ENCODE data around the gene CHD2.

The CHD2 gene

GRCh38 chr15:92885224-92886041 is 14.7 kb upstream of the CHD2 start:
- peak overlapping the region; percentile 47 for H3K4me3 ChIP-seq (ENCODE audit: control insufficient read depth, low read depth, low read length)
- TF ChIP-seq, protein P1, sequence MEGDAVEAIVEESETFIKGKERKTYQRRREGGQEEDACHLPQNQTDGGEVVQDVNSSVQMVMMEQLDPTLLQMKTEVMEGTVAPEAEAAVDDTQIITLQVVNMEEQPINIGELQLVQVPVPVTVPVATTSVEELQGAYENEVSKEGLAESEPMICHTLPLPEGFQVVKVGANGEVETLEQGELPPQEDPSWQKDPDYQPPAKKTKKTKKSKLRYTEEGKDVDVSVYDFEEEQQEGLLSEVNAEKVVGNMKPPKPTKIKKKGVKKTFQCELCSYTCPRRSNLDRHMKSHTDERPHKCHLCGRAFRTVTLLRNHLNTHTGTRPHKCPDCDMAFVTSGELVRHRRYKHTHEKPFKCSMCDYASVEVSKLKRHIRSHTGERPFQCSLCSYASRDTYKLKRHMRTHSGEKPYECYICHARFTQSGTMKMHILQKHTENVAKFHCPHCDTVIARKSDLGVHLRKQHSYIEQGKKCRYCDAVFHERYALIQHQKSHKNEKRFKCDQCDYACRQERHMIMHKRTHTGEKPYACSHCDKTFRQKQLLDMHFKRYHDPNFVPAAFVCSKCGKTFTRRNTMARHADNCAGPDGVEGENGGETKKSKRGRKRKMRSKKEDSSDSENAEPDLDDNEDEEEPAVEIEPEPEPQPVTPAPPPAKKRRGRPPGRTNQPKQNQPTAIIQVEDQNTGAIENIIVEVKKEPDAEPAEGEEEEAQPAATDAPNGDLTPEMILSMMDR (IDR thresholded peaks at IDR 0.05; ENCODE audit: control insufficient read depth, insufficient read depth, low read depth, low read length, missing control alignments): no peak
- no peak for DNase-seq (ENCODE audit: low read depth)

DNA sequence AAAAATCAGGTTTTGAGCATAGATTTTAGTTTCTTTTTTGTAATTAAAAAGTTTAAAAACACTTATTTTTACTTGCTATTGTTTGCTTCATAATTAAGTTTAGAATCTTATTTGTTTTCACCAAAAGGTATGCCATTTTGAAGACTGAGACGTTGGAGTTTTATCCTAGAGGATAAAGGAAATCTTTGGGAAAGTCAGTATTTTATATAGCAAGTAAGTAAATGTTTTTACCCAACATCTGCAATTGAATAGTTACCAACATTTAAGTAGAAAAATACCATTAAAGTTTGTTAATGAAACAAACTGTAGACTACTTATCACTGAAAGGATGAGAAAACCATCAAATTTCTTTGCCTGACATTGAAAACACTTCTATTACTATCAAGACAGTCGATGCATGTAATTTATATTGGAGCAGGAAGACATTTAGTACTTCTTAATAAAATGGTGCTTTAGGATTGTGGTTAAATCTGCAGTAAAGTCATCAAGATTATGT is 14.0 kb upstream of the CHD2 start:
- no peak for DNase-seq (ENCODE audit: low read depth)
- TF ChIP-seq, protein P1 (IDR thresholded peaks at IDR 0.05; ENCODE audit: control insufficient read depth, insufficient read depth, low read depth, low read length, missing control alignments): no peak
- H3K4me3 ChIP-seq (ENCODE audit: control insufficient read depth, low read depth, low read length): no peak overlapping the region; the same call in 1 of the 2 replicates

GRCh38 chr15:92886815-92887214 is 13.3 kb upstream of the CHD2 start:
- DNase-seq (ENCODE audit: low read depth): no peak
- H3K4me3 ChIP-seq (ENCODE audit: control insufficient read depth, low read depth, low read length): peak overlapping the region; percentile 5
- TF ChIP-seq, protein P1 (IDR thresholded peaks at IDR 0.05; ENCODE audit: control insufficient read depth, insufficient read depth, low read depth, low read length, missing control alignments): no peak

DNA sequence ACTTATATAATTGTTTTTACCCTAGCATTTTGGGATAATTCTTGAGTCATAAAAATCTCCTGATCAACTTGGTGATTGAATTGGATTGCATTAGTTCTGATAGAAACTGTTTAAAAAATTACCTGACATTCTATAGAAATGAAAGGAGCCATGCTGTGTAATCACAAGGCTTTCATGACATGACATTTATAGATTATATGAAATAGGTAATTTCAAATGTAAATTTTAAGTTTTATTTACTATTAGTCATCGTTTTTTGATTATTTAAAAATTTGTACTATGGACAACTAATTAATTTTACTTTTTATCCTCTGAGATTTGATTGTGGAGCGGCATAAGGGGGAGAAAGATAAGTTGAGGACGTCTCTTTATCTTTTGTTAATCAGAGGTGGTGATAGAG is 12.3 kb upstream of the CHD2 start:
- no peak for DNase-seq (ENCODE audit: low read depth)
- TF ChIP-seq, protein P1 (IDR thresholded peaks at IDR 0.05; ENCODE audit: control insufficient read depth, insufficient read depth, low read depth, low read length, missing control alignments): no peak
- no peak overlapping the region for H3K4me3 ChIP-seq (ENCODE audit: control insufficient read depth, low read depth, low read length)

- H3K4me3 ChIP-seq (ENCODE audit: control insufficient read depth, low read depth, low read length): no peak overlapping the region
- TF ChIP-seq, protein P1 (IDR thresholded peaks at IDR 0.05; ENCODE audit: control insufficient read depth, insufficient read depth, low read depth, low read length, missing control alignments): no peak
- no peak for DNase-seq (ENCODE audit: low read depth)
Measured at GRCh38 chr15:92889390-92890107, 10.6 kb upstream of the CHD2 start.

DNA sequence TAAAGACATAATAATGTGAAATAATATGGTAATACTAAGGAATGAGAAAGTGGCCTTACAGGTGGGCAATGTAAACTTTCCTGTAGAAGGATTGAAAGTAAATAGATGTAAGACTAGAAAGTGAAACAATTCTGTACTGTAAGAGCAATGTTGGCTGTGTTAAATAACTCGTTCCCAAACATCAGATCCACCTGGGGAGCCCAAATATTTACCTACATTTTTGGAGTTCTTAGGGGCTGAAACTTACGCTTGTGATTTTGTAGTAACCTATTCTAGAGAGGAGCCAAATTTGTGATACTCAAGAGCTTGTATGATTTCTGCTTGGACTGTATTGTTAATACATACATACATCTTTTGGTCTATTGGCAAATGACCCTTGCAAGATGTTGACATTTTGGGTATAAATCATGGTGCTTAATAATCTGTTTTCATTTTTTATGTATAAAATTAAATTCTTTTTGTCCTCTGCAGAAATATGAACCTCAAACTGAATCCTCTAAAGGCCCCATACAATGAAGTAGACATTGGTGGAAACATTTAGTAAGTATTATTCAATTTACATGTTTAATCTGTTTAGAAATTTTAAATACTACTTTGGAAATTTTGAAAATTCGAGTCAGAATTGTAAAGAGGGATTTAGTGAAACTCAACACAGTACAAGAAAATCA is 8.5 kb upstream of the CHD2 start:
- no peak for DNase-seq (ENCODE audit: low read depth)
- no peak overlapping the region for H3K4me3 ChIP-seq (ENCODE audit: control insufficient read depth, low read depth, low read length)
- TF ChIP-seq, protein P1 (IDR thresholded peaks at IDR 0.05; ENCODE audit: control insufficient read depth, insufficient read depth, low read depth, low read length, missing control alignments): no peak
